Activated CD4-positive, alpha-beta memory T cell treated with anti-CD3 and anti-CD28 coated beads for 36 hours (primary cell): Measurements from ENCODE around the gene PTGIR. TPM values are rescaled to one million over a fixed set of nuclear protein-coding genes. Genes with fewer than 3 reads are reported as not detected.
A peak's percentile ranks its signal among the peaks of the same experiment; 100 is the strongest.

Experiments used
- CTCF ChIA-PET: fragments of 350-600 bp; sonication (Branson Sonifier 250); formaldehyde crosslinking; loops from one replicate; lab custom pipeline; 2021; ENCODE audit warnings: antibody characterized with exemption, inconsistent platforms; lab: Charles Lee
- POLR2A ChIA-PET: fragments of 350-600 bp; sonication (Branson Sonifier 250); formaldehyde crosslinking; loops from one replicate; lab custom pipeline; 2021; ENCODE audit warnings: antibody characterized with exemption; lab: Charles Lee
- DNase-seq: peaks from one replicate; pipeline ENCODE4 v3.0.0-alpha.2; 2020
- H3K27ac Mint-ChIP-seq: one replicate; pipeline ENCODE4 v1.8.0; 2021; ENCODE audit warnings: mixed read lengths
- H3K27me3 Mint-ChIP-seq: one replicate; pipeline ENCODE4 v1.8.0; 2021; ENCODE audit warnings: mixed read lengths
- H3K36me3 Mint-ChIP-seq: one replicate; pipeline ENCODE4 v1.8.0; 2021; ENCODE audit warnings: mixed read lengths
- H3K4me1 Mint-ChIP-seq: one replicate; pipeline ENCODE4 v1.8.0; 2021; ENCODE audit warnings: low read depth, mixed read lengths
- H3K4me3 Mint-ChIP-seq: one replicate; pipeline ENCODE4 v1.8.0; 2021; ENCODE audit warnings: mild to moderate bottlenecking, mixed read lengths
- H3K9me3 Mint-ChIP-seq: one replicate; pipeline ENCODE4 v1.8.0; 2021; ENCODE audit warnings: mixed read lengths
- intact Hi-C: fragments of 100-400 bp; cut with micrococcal nuclease; formaldehyde crosslinking; loops from one replicate; pipeline ENCODE4 v1.15.1; 2023
- total RNA-seq, 2 experiments: library from RNA; stranded (reverse); gene quantifications; one replicate each; pipeline ENCODE4 v1.2.3, GENCODE V29; 2021

The PTGIR gene
- total RNA-seq, 2 experiments from 2014 or later = 22.6 to 24.6 TPM

- peaks cover 10% of the 10 kb centered on the region for H3K9me3 Mint-ChIP-seq
- POLR2A ChIA-PET = interaction anchor here (0.6 to 4.1 kb wide), 10 partner anchors 8 to 185 kb away, joined by 3 to 50 read pairs (median 8); partner anchors contain the start of gene DACT3
- intact Hi-C loops = loop anchor here (1.0 to 5.0 kb wide), 3 partner anchors 62 to 117 kb away; partner anchors contain the start of gene PRKD2
- H3K27ac Mint-ChIP-seq = peak overlapping the region; percentile 100
- peaks cover 26% of the 10 kb centered on the region for H3K4me1 Mint-ChIP-seq
- CTCF ChIA-PET = interaction anchor here (0.6 to 4.2 kb wide), 12 partner anchors 12 to 252 kb away, joined by 3 to 40 read pairs (median 9); partner anchors contain the start of gene DACT3
- peak overlapping the region; percentile 95 for H3K4me3 Mint-ChIP-seq
- no peak for DNase-seq
- H3K36me3 Mint-ChIP-seq = peaks cover 17% of the 10 kb centered on the region
- H3K27me3 Mint-ChIP-seq = no peaks in the 10 kb centered on the region
These were observed 25.0 kb downstream of the PTGIR start for GRCh38 chr19:46599716-46600373.

- H3K4me3 Mint-ChIP-seq = no peak overlapping the region
- no peaks in the 10 kb centered on the region for H3K27me3 Mint-ChIP-seq
- H3K4me1 Mint-ChIP-seq = peaks cover 13% of the 10 kb centered on the region
- intact Hi-C loops = no loop called here
- H3K27ac Mint-ChIP-seq = no peak overlapping the region
- CTCF ChIA-PET = interaction anchor here (0.8 to 2.7 kb wide), 6 partner anchors 15 to 168 kb away, joined by 3 to 9 read pairs (median 6); no protein-coding TSS in a partner anchor
- H3K9me3 Mint-ChIP-seq = peaks cover 10% of the 10 kb centered on the region
- POLR2A ChIA-PET = no interaction called here
- peaks cover 14% of the 10 kb centered on the region for H3K36me3 Mint-ChIP-seq
- DNase-seq = no peak
These were observed 26.4 kb downstream of the PTGIR start for GRCh38 chr19:46598372-46598917.

- CTCF ChIA-PET = interaction anchor here (0.9 to 1.9 kb wide), 2 partner anchors 18 to 158 kb away, joined by 3 to 7 read pairs; no protein-coding TSS in a partner anchor
- peaks cover 10% of the 10 kb centered on the region for H3K9me3 Mint-ChIP-seq
- POLR2A ChIA-PET = no interaction called here
- peaks cover 6% of the 10 kb centered on the region for H3K4me1 Mint-ChIP-seq
- no peak overlapping the region for H3K4me3 Mint-ChIP-seq
- H3K36me3 Mint-ChIP-seq = peaks cover 2% of the 10 kb centered on the region
- intact Hi-C loops = no loop called here
- DNase-seq = no peak
- H3K27me3 Mint-ChIP-seq = no peaks in the 10 kb centered on the region
- no peak overlapping the region for H3K27ac Mint-ChIP-seq
These were observed 28.9 kb downstream of the PTGIR start for GRCh38 chr19:46596008-46596407.

- H3K27me3 Mint-ChIP-seq = no peaks in the 10 kb centered on the region
- CTCF ChIA-PET = no interaction called here
- H3K4me1 Mint-ChIP-seq = no peaks in the 10 kb centered on the region
- no peak overlapping the region for H3K4me3 Mint-ChIP-seq
- DNase-seq = no peak
- intact Hi-C loops = no loop called here
- H3K9me3 Mint-ChIP-seq = no peaks in the 10 kb centered on the region
- H3K27ac Mint-ChIP-seq = no peak overlapping the region
- POLR2A ChIA-PET = interaction anchor here (1.1 kb wide), 1 partner anchor 8 kb away, joined by 4 read pairs; no protein-coding TSS in a partner anchor
- H3K36me3 Mint-ChIP-seq = no peaks in the 10 kb centered on the region
These were observed 33.0 kb downstream of the PTGIR start for GRCh38 chr19:46591870-46592269.

GRCh38 chr19:46591254-46591653 is 33.6 kb downstream of the PTGIR start:
- no peaks in the 10 kb centered on the region for H3K27me3 Mint-ChIP-seq
- no peaks in the 10 kb centered on the region for H3K4me1 Mint-ChIP-seq
- H3K27ac Mint-ChIP-seq = no peak overlapping the region
- no peak overlapping the region for H3K4me3 Mint-ChIP-seq
- POLR2A ChIA-PET = interaction anchor here (1.1 kb wide), 1 partner anchor 9 kb away, joined by 4 read pairs; no protein-coding TSS in a partner anchor
- no peak for DNase-seq
- no peaks in the 10 kb centered on the region for H3K9me3 Mint-ChIP-seq
- intact Hi-C loops = no loop called here
- CTCF ChIA-PET = no interaction called here
- no peaks in the 10 kb centered on the region for H3K36me3 Mint-ChIP-seq

GRCh38 chr19:46587861-46588260 is 37.0 kb downstream of the PTGIR start:
- CTCF ChIA-PET = interaction anchor here (1.2 kb wide), 1 partner anchor 8 kb away, joined by 3 read pairs; no protein-coding TSS in a partner anchor
- H3K4me3 Mint-ChIP-seq = no peak overlapping the region

GRCh38 chr19:46586294-46586693 is 38.6 kb downstream of the PTGIR start:
- Mint-ChIP-seq H3K4me1 (peaks cover 3% of the 10 kb centered on the region), H3K9me3 (no peaks in the 10 kb centered on the region), H3K27me3 (no peaks in the 10 kb centered on the region), H3K36me3 (no peaks in the 10 kb centered on the region), H3K27ac (no peak overlapping the region), H3K4me3 (no peak overlapping the region)
- no peak for DNase-seq
- intact Hi-C loops = no loop called here
- CTCF ChIA-PET = interaction anchor here (0.6 to 0.7 kb wide), 2 partner anchors 70 to 170 kb away, joined by 3 read pairs; no protein-coding TSS in a partner anchor
- POLR2A ChIA-PET = no interaction called here

More at GRCh38 chr19:46587861-46588260, 37.0 kb downstream of the PTGIR start:
- H3K4me1 Mint-ChIP-seq = peaks cover 3% of the 10 kb centered on the region
- intact Hi-C loops = no loop called here
- no peaks in the 10 kb centered on the region for H3K27me3 Mint-ChIP-seq
- POLR2A ChIA-PET = no interaction called here
- no peaks in the 10 kb centered on the region for H3K9me3 Mint-ChIP-seq
- no peak for DNase-seq
- no peaks in the 10 kb centered on the region for H3K36me3 Mint-ChIP-seq
- H3K27ac Mint-ChIP-seq = no peak overlapping the region

GRCh38 chr19:46585539-46585938 is 39.4 kb downstream of the PTGIR start:
- Mint-ChIP-seq H3K9me3 (no peaks in the 10 kb centered on the region), H3K4me3 (no peak overlapping the region), H3K27me3 (no peaks in the 10 kb centered on the region), H3K36me3 (no peaks in the 10 kb centered on the region), H3K27ac (no peak overlapping the region), H3K4me1 (peaks cover 3% of the 10 kb centered on the region)
- ChIA-PET CTCF (interaction anchor here (0.6 to 1.2 kb wide), 3 partner anchors 43 to 1681 kb away, joined by 3 to 4 read pairs (median 4); no protein-coding TSS in a partner anchor), POLR2A (no interaction called here)
- no peak for DNase-seq
- intact Hi-C loops = no loop called here

- intact Hi-C loops = no loop called here
- no peak for DNase-seq
- Mint-ChIP-seq H3K4me3 (no peak overlapping the region), H3K27ac (no peak overlapping the region), H3K9me3 (no peaks in the 10 kb centered on the region), H3K36me3 (no peaks in the 10 kb centered on the region), H3K27me3 (peaks cover 3% of the 10 kb centered on the region), H3K4me1 (peaks cover 17% of the 10 kb centered on the region)
- CTCF ChIA-PET = interaction anchor here (0.8 to 1.6 kb wide), 8 partner anchors 14 to 81 kb away, joined by 3 to 8 read pairs (median 4); partner anchors contain the start of genes CALM3 and DACT3
- POLR2A ChIA-PET = no interaction called here
These were observed 44.6 kb downstream of the PTGIR start for GRCh38 chr19:46580247-46580646.

GRCh38 chr19:46579361-46579879 is 45.5 kb downstream of the PTGIR start:
- ChIA-PET POLR2A (no interaction called here), CTCF (interaction anchor here (0.6 to 1.6 kb wide), 10 partner anchors 9 to 638 kb away, joined by 3 to 8 read pairs (median 4); partner anchors contain the start of genes CALM3 and DACT3)
- H3K4me3 Mint-ChIP-seq = no peak overlapping the region
- peak; percentile 62 for DNase-seq
- H3K36me3 Mint-ChIP-seq = no peaks in the 10 kb centered on the region
- H3K27me3 Mint-ChIP-seq = peaks cover 3% of the 10 kb centered on the region
- no peaks in the 10 kb centered on the region for H3K9me3 Mint-ChIP-seq
- intact Hi-C loops = no loop called here
- H3K4me1 Mint-ChIP-seq = peaks cover 21% of the 10 kb centered on the region
- no peak overlapping the region for H3K27ac Mint-ChIP-seq

- no peak overlapping the region for H3K4me3 Mint-ChIP-seq
- H3K4me1 Mint-ChIP-seq = peaks cover 24% of the 10 kb centered on the region
- no peaks in the 10 kb centered on the region for H3K36me3 Mint-ChIP-seq
- no peak for DNase-seq
- ChIA-PET CTCF (interaction anchor here (0.9 kb wide), 1 partner anchor 84 kb away, joined by 3 read pairs; no protein-coding TSS in a partner anchor), POLR2A (no interaction called here)
- peaks cover 3% of the 10 kb centered on the region for H3K27me3 Mint-ChIP-seq
- no peaks in the 10 kb centered on the region for H3K9me3 Mint-ChIP-seq
- no peak overlapping the region for H3K27ac Mint-ChIP-seq
- intact Hi-C loops = no loop called here
These were observed 46.4 kb downstream of the PTGIR start for GRCh38 chr19:46578450-46578849.

- CTCF ChIA-PET = no interaction called here
- H3K27me3 Mint-ChIP-seq = peaks cover 7% of the 10 kb centered on the region
- H3K27ac Mint-ChIP-seq = no peak overlapping the region
These were observed 50.4 kb downstream of the PTGIR start for GRCh38 chr19:46574533-46574932.

More at GRCh38 chr19:46574533-46574932, 50.4 kb downstream of the PTGIR start:
- Mint-ChIP-seq H3K36me3 (no peaks in the 10 kb centered on the region), H3K4me1 (peaks cover 20% of the 10 kb centered on the region), H3K9me3 (no peaks in the 10 kb centered on the region), H3K4me3 (no peak overlapping the region)
- DNase-seq = peak; percentile 52
- intact Hi-C loops = no loop called here
- POLR2A ChIA-PET = no interaction called here
